Breast epithelium (tissue), 4 donors: Measurements from ENCODE around the gene BPIFA3. TPM values are rescaled to one million over a fixed set of nuclear protein-coding genes. Genes with fewer than 3 reads are reported as not detected.

Experiments
- DNase-seq, 2 donors: peaks; one replicate each; pipeline ENCODE4 v3.0.0-alpha.2; 2019; ENCODE audit warnings: low spot score in 2 of 2
- H3K27ac ChIP-seq, 2 donors: fragments of 200-600 bp; sonication (generic) in 1 of 2; one replicate each; pipeline ENCODE4 v1.5.1; 2016 to 2019; ENCODE audit warnings: mild to moderate bottlenecking in 1 of 2
- H3K27me3 ChIP-seq, 2 donors: fragments of 200-600 bp; sonication (generic) in 1 of 2; one replicate each; pipeline versions ENCODE4 v1.5.1 to v1.6.0; 2017 to 2019; ENCODE audit warnings: control low read depth in 1 of 2, mild to moderate bottlenecking in 1 of 2
- H3K36me3 ChIP-seq: fragments of 200-600 bp; one replicate; pipeline ENCODE4 v1.5.1; 2019
- H3K4me1 ChIP-seq, 2 donors: fragments of 200-600 bp; sonication (generic); one replicate each; pipeline ENCODE4 v1.5.1; 2016 to 2019; ENCODE audit warnings: control low read depth in 1 of 2
- H3K4me3 ChIP-seq, 3 donors: fragments of 200-600 bp; sonication (generic); 1 replicate in 2 of 3; 2 replicates in 1 of 3; pipeline ENCODE4 v1.5.1; 2016 to 2019; ENCODE audit warnings: mild to moderate bottlenecking in 3 of 3, moderate library complexity in 2 of 3
- H3K9me3 ChIP-seq, 2 donors: fragments of 200-600 bp; sonication (generic) in 1 of 2; one replicate each; pipeline ENCODE4 v1.5.1; 2016 to 2019; ENCODE audit warnings: control low read depth in 1 of 2
- CTCF ChIP-seq, 3 donors: fragments of 450-650 bp; IDR thresholded peaks; one replicate each; pipeline ENCODE4 v1.5.1; 2016 to 2017; ENCODE audit warnings: antibody characterized with exemption in 3 of 3, mild to moderate bottlenecking in 3 of 3, moderate library complexity in 3 of 3
- POLR2A ChIP-seq: fragments of 450-650 bp; IDR thresholded peaks from one replicate; pipeline ENCODE4 v1.6.1; 2016; ENCODE audit warnings: antibody characterized with exemption, mild to moderate bottlenecking, moderate library complexity
- POLR2AphosphoS5 ChIP-seq, 3 donors: sonication (generic); formaldehyde crosslinking; IDR thresholded peaks; one replicate each; pipeline ENCODE4 v1.6.1; 2017; ENCODE audit warnings: antibody characterized with exemption in 3 of 3
- intact Hi-C: fragments of 100-400 bp; cut with DNase I; formaldehyde crosslinking; loops from one replicate; pipeline ENCODE4 v1.15.1; 2023; ENCODE audit warnings: low total_unique reads
- total RNA-seq, 3 donors: library from RNA; depleted of rRNA; stranded (reverse); fragments of >200 nt; gene quantifications; one replicate each; pipeline ENCODE4 v1.1.0, GENCODE V29; 2016

BPIFA3 gene
- total RNA-seq, 3 donors from 2014 or later = not detected

- intact Hi-C loops = no loop called here
- DNase-seq = no peak
- TF ChIP-seq POLR2A (no peak), POLR2AphosphoS5 (IDR thresholded peaks at IDR 0.05) (no peak), CTCF (IDR thresholded peaks at IDR 0.05) (no peak)
These were observed 16.1 kb downstream of the BPIFA3 start for GRCh38 chr20:33233129-33233774.

GRCh38 chr20:33234050-33234449, 16.9 kb downstream of the BPIFA3 start:
- H3K4me1 ChIP-seq = no peaks in the 10 kb centered on the region
- TF ChIP-seq POLR2A = no peak
- intact Hi-C loops = no loop called here
- peaks cover 0 to 13% of the 10 kb centered on the region in 2 donors for H3K27me3 ChIP-seq
- H3K4me3 ChIP-seq = no peak overlapping the region
- no peak overlapping the region for H3K27ac ChIP-seq
- H3K36me3 ChIP-seq = no peaks in the 10 kb centered on the region
- DNase-seq = no peak
- no peaks in the 10 kb centered on the region for H3K9me3 ChIP-seq

More at GRCh38 chr20:33233129-33233774, 16.1 kb downstream of the BPIFA3 start:
- H3K9me3 ChIP-seq = no peaks in the 10 kb centered on the region
- no peak overlapping the region for H3K27ac ChIP-seq
- no peaks in the 10 kb centered on the region for H3K4me1 ChIP-seq
- H3K27me3 ChIP-seq = peaks cover 0 to 13% of the 10 kb centered on the region in 2 donors
- no peak overlapping the region for H3K4me3 ChIP-seq
- H3K36me3 ChIP-seq = no peaks in the 10 kb centered on the region

- Histone ChIP-seq H3K9me3 (no peaks in the 10 kb centered on the region), H3K4me1 (no peaks in the 10 kb centered on the region), H3K36me3 (no peaks in the 10 kb centered on the region), H3K27ac (no peak within 1 kb of the TSS), H3K27me3 (peaks cover 0 to 13% of the 10 kb centered on the region in 2 donors), H3K4me3 (no peak within 1 kb of the TSS)
- TF ChIP-seq POLR2A (no peak), POLR2AphosphoS5 (IDR thresholded peaks at IDR 0.05) (no peak), CTCF (IDR thresholded peaks at IDR 0.05) (no peak)
- intact Hi-C loops = no loop called here
- DNase-seq = no peak
These were observed 18.5 kb downstream of the BPIFA3 start, which contains the start of gene BPIFA1 for GRCh38 chr20:33235696-33236095. Gene BPIFA1, plus strand, starts transcription at chr20:33235996. Its CDS starts 1,716 bp downstream, at chr20:33237712.

- no peak overlapping the region for H3K4me3 ChIP-seq
- no peak overlapping the region for H3K27ac ChIP-seq
- H3K9me3 ChIP-seq = no peaks in the 10 kb centered on the region
- no peak for DNase-seq
- peaks cover 0 to 13% of the 10 kb centered on the region in 2 donors for H3K27me3 ChIP-seq
- no peaks in the 10 kb centered on the region for H3K36me3 ChIP-seq
- intact Hi-C loops = no loop called here
- no peaks in the 10 kb centered on the region for H3K4me1 ChIP-seq
- TF ChIP-seq CTCF (IDR thresholded peaks at IDR 0.05) (no peak), POLR2A (no peak), POLR2AphosphoS5 (IDR thresholded peaks at IDR 0.05) (no peak)
These were observed 19.2 kb downstream of the BPIFA3 start for GRCh38 chr20:33236351-33236750.

- Histone ChIP-seq H3K9me3 (no peaks in the 10 kb centered on the region), H3K4me3 (no peak overlapping the region), H3K27ac (no peak overlapping the region), H3K4me1 (no peaks in the 10 kb centered on the region), H3K27me3 (peaks cover 0 to 13% of the 10 kb centered on the region in 2 donors), H3K36me3 (no peaks in the 10 kb centered on the region)
- intact Hi-C loops = no loop called here
- no peak for TF ChIP-seq POLR2AphosphoS5 (IDR thresholded peaks at IDR 0.05)
- TF ChIP-seq CTCF (IDR thresholded peaks at IDR 0.05) = no peak
- no peak for TF ChIP-seq POLR2A
- no peak for DNase-seq
These were observed 20.8 kb downstream of the BPIFA3 start for GRCh38 chr20:33237989-33238388.
